Inferior parietal cortex (tissue), 1 donor: ENCODE measurements around the gene GLRX.

Experiments
- DNase-seq: peaks from one replicate; pipeline ENCODE4 v3.0.0-alpha.2; 2016; ENCODE audit errors: extremely low spot score

Gene GLRX

GRCh38 chr5:95808686-95809413 is 13.7 kb downstream of the GLRX start:
- peak; percentile 23 for DNase-seq

DNA sequence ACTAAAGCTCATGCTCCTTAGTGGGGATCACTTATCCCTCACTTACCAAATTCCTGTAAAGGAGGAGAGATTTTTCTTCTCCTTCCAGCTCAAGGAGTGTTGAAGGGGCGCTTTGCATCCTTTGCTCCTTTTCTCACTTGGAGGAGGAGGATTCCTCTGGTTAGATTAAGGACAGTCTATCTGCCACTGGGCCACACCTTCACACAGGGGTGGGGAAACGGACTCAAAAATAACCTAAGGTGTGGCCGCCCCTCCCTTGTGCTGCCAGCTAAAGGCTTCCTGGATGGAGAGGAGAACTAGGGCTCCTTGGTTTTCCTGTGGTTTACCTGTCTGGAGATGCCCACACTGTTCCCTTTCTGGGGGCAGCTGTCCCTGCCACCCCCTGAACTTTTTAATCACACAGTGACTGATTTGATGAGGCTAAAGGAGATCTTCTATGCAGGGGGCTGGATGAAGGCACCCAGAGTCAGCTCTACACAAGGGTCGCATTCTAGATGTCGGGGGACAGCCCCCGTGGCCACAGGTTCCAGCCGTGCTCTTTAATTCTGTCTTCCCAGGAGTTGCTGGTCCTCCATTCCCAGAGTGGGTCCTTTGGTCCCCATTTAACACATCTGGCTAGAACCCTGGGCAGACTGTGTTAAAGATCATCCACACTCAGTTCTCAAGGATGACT is 14.4 kb downstream of the GLRX start:
- no peak for DNase-seq

DNA sequence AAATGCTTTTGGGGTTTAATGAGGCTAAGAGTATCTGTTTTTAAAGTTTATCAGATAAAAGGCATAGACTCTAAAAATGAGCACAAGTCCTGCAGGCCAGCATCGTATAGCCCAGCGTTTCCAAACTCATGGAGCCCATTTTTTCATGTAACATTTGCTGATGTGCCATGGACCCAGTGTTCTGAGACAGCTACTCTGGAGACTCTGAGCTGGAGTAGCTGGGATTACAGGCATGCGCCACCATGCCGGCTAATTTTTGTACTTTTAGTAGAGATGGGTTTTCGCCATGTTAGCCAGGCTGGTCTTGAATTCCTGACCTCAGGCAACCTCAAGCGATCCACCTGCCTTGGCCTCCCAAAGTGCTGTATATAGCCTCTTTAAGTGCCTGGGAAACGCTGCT is 15.8 kb downstream of the GLRX start:
- no peak for DNase-seq

DNA sequence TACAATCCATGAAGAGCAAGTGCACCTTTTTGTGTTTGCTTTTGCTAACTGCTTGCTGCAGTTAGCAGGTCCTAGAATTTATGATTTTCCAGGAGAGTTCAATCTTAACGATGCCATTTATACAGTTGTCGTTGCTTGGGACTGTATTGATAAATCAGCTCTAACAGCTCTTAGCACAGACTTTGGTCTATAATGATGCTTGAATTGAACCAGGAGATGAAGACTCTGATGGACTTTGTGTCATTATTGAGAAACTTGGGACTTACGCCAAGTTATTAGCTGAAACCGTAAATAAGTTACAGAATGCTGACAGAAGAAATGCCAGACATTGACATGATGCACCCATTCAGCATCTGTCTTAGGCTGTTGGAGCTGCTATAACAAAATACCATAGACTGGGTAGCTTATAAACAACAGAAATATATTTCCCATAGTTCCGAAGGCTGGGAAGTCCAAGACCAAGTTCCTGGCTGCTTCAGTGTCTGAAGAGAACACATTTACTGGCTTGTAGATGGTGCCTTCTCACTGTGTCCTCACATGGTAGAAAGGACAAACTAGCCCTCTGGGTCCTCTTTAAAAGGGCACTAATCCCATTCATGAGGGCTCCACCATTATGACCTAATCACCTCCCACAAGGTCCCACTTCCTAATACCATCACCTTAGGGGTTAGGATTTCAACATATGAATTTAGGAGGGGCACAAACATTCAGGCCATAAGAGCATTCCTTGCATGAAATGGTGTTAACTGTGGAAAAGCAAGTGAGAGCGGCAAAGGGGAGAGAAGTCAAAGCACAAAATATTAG is 17.6 kb downstream of the GLRX start:
- no peak for DNase-seq

DNA sequence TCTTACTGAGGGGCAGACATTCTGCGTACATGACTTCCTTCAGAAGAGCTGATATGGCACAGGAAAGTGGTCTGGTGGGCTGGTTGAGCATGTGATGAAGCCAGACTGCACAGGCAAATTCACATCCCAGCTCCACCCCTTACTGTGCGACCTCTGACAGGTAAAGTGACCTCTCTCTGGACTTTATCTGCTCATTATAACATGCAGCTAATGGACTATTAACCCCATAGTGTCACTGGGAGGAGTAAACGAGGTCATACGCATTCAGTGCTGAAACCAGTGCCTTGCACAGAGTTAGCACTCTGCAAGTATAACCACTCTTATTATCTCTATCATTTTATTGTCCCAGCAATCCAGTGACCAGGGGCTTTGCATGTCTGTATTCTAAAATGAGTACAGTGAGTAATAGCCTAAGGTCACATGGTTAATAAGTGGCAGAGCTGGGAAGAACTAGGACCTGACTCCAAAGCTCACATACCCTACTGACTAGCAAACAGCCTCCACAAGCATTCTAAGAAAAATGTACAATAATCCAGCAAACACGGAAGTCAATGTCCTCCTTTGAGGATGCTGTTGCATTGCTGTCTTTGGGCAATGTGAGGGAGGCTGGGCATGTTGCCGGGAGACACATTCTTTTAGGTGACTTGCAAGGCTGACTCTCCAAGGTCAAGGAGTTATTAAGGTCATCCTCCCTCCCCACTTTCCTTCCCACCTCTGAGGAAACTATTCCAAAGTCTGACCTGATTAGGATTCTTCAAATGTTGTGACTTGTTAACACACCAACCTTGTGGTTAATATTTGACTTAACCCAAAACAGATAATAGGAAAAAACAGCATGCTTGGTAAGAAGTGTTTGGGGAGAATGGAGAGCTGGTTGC is 19.0 kb downstream of the GLRX start:
- DNase-seq = no peak

- no peak for DNase-seq
These were observed 20.6 kb downstream of the GLRX start for GRCh38 chr5:95801961-95802360.

DNA sequence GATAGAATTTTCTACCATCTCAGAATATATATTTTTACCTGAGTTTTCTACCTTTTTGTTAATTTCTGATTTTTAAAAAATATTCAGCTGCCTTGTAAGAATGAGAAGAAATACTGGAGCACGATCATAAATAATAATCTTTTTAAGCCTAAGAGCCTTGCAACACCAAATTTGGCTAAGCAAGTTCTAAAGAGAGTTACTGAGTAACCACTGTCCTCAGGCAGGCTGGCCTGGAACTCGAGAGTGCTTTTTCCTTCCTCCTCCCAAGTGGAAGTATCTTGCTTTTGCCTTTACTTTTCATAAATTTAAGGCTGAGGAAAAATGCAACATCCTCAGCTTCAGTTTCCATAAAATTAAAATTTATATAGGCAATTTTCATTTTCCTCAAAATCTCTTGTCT is 21.0 kb downstream of the GLRX start:
- DNase-seq = no peak

DNA sequence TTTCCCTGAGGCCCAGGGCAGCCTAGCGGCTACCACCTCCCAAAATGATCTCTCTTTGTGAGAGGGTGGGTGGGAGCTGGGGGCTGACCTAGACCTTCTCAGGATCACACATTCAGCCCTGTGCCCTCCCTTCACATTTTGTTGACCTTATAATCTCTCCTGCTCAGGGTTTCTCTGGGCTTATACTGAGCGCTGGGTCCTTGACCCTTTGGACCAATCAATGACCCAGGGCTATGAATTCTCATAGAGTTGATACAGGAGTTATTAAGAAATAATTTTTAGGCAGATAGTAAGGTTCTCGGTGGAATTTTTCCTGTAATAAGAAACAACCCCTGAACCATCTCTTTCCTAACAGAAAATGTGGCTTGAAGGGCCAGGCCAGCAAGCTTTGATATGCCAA is 22.0 kb downstream of the GLRX start:
- no peak for DNase-seq

DNA sequence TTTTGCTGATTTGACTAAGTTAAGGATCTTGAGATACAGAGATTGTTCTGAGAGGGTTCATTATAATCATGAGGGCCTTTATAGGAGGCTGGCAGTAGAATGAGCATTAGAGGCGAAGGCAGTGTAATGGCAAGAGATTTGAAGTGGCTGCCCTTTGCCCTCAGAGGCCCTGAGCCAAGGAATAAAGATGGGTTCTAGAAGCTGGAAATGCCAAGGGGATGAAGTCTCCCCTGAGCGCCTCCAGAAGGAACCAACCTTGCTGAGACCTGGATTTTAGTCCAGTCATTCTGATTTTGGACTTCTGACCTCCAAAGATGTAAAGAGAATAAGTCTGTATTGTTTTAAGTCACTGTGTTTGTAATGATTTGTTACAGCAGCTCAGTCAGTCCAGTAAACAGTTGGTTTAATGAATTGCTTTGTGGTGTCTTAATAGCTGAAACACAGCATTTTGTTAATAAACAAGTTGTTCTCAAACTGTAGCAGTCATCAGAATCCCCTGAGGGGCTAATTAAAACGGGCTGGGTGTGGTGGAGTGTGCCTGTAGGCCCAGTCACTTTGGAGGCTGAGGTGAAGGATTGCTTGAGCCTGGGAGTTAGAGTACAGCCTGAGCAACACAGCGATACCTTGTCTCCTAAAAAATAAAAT is 23.2 kb downstream of the GLRX start:
- no peak for DNase-seq

DNA sequence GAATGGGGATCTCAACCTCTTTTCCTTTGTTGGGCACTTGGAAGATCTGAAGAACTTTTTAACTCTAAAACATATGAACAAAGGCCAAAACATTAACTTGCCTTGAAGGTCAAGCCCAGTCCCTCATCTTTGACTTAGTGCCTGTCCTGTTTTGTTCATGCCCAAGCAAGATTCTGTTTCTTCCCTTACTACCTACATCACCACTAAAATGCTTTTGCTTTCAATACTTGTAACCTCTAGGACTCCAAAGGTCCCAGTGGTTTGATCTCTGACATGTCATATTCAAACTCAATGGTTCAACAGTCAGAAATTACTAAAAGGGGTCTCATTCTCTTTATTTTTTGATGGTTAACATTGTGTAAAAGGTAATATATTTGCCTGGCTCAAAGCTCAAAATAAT is 24.0 kb downstream of the GLRX start:
- no peak for DNase-seq

DNA sequence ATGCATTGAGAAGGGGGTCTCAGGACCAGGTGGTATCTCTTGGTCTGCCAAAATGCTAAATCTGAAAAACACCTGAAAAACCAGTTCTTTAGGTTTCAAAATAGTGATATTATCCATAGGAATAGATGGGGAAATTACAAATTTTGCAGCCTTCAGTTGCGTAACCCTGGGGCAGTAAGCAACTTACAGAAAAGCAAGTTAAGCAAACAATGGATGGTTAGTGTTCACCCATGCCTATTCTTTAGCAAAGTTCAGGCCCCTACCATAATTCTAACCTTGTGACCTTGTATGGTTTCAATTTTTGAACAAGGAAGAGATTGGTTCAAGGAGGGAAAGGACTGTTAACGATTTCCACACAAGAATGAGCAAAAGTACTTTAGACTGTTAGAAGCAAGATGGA is 24.5 kb downstream of the GLRX start:
- DNase-seq = no peak

GRCh38 chr5:95797301-95797700 is 25.2 kb downstream of the GLRX start:
- DNase-seq = no peak

- no peak for DNase-seq
These were observed 28.4 kb downstream of the GLRX start for GRCh38 chr5:95794070-95794516.

DNA sequence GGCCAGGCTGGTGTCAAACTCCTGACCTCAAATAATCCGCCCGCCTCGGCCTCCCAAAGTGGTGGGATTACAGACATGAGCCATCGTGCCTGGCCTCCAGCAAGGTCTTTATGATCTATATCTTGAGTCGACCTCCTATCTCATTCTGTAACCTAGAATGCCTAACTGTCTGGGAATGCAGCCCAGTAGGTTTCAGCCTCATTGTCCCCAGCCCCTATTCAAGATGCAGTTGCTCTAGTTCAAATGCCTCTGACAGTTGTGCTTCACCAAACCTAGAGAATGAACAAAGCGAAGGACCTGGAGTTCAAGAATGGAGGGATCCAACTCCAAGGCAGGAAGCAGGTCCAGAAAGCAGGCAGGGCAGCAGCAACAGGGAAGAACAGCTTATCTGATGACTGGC is 30.8 kb downstream of the GLRX start:
- DNase-seq = no peak

DNA sequence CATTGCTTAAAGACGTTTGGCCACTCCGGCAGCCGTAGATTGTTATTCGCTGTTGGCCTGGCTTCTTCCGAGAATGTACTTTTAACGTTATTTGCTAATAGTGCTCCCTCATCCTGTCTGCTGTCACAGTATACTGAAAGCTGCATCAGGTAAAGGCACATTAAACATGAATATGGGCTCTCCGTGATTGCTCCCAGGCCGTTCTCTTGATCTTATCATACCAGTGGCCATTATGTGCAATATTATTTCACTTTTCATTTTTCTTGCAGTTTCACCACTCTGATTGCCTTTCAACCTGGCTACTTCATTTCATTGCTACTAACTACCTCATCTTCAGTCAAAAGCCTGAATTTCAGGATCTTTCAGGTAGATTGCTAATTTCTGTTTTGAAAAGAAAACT is 34.0 kb downstream of the GLRX start:
- no peak for DNase-seq

DNA sequence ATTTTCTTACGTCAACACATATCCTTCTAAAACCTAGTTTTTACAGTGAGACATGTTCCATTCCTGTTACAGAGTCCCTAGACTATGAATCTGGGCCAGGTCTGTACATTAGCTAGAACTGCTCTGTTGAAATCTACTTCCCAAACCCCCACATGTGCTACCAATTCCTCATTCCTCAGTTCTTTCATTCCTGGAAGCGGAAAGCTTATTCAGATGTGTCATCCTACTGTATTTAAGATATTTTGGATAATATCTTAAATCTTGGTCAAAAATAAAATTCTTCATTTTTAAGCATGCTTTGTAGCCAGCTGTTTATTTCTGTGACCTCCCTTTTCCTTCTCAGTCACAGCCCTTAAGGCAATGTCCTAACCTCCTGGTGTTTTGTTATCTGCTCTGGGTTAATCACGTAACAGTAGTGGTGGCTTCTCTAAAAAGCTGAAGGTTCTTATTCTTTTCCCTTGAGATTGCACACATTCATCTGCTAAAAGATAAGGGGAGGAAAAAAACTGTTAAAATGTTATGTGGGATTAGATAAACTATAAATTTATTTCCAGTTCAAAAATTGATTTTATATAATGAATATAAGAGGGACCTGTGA is 35.6 kb downstream of the GLRX start:
- no peak for DNase-seq

- DNase-seq = no peak
These were observed 37.8 kb downstream of the GLRX start for GRCh38 chr5:95784514-95785302.

- no peak for DNase-seq
These were observed 38.9 kb downstream of the GLRX start for GRCh38 chr5:95783661-95784060.

DNA sequence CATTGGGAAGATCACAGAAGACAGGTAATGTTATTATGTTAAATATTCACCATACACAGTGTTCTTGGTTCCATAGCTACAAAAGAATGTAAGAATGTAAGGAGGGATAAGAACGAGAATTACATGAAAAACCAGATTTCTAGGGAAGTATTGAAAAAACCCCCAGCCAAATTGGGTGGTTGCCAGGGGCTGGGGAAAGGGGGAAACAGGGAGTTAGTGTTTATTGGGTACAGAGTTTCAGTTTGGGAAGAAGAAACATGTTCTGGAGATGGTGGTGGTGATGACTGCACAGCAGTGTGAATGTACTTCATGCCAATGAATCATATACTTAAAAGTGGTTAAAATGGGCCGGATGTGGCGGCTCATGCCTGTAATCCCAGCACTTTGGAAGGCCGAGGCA is 40.3 kb downstream of the GLRX start:
- DNase-seq = no peak

DNA sequence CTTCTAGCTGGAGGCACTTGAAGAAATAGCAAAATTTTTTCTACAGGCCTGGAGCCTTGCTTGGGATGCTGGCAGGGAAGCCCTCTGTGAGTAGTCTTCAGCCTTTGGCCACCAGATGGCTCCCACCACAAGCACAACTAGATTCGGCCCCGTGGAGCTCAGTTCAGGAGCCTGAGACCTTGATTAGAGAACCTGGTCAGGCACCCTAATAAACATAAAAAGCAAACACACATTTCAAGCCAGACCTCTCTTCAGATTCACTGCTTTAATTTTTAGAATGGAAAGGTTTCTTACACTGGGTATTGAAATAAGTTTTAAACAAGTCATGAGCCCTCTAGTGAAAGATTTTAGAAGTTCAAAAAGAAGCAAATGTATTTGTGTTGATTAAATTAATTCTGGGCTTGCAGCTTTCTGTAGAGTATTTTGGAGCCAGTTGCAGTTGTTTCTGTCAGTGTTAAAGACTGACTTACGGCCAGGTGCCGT is 41.4 kb downstream of the GLRX start:
- DNase-seq = peak; percentile 82
